Activated CD4-positive, alpha-beta T cell treated with anti-CD3 and anti-CD28 coated beads, Interleukin-2, Interleukin-6, amounts not matched to agents 100 ng/mL and 50 ng/mL, durations not matched to agents 16 hours and 8 hours (primary cell): ENCODE measurements around the gene ZSWIM8.

Source experiments
- DNase-seq: peaks from one replicate; pipeline ENCODE4 v3.0.0-alpha.2; 2020

The ZSWIM8 gene

DNA sequence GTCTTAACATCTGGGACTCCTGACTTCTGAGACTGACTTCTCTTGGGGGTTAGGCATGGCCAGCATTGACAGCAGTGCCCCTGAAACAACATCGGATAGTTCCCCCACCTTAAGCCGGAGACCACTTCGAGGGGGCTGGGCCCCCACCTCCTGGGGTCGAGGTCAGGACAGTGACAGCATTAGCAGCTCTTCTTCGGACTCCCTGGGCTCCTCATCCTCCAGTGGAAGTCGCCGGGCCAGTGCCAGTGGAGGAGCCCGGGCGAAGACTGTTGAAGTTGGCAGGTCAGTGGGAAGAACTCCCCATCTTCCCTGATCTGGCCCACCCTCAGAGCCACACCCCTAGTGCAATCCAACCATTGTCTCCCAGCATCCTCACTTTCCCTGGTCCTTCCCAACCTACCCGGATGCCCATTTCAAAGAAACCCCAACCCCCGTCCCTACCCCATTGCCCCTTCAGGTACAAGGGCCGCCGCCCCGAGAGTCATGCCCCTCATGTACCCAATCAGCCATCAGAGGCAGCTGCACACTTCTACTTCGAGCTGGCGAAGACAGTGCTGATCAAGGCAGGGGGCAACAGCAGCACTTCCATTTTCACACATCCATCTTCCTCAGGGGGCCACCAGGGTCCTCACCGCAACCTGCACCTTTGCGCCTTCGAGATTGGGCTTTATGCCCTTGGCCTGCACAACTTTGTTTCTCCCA, 12.1 kb downstream of the ZSWIM8 start:
- DNase-seq, result no peak

DNA sequence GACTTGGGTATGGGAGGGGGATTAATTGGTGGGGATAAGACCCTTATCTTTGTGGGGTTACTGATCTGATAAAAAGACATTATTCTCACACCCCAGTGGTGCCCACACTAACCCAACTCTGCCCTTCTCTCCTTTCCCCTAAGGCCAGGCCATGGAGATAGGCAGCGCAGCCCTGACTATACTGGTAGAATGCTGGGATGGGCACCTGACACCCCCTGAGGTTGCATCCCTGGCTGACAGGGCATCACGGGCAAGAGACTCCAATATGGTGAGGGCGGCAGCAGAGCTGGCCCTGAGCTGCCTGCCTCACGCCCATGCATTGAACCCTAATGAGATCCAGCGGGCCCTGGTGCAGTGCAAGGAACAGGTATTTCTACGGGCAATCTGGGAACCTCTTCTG, 12.7 kb downstream of the ZSWIM8 start:
- DNase-seq, result no peak

DNA sequence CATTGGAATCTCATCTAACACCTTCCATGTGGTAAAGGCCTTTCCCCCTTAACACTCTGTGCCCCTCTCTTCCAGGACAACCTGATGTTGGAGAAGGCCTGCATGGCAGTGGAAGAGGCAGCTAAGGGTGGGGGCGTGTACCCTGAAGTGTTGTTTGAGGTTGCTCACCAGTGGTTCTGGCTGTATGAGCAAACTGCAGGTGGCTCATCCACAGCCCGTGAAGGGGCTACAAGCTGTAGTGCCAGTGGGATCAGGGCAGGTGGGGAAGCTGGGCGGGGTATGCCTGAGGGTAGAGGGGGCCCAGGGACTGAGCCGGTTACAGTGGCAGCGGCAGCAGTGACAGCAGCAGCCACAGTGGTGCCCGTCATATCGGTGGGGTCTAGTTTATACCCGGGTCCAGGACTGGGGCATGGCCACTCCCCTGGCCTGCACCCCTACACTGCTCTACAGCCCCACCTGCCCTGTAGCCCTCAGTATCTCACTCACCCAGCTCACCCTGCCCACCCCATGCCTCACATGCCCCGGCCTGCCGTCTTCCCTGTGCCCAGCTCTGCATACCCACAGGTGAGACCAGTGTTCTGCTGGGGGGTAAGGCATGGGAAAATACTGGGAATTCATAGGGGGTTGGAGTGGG, 13.6 kb downstream of the ZSWIM8 start:
- no peak for DNase-seq

DNA sequence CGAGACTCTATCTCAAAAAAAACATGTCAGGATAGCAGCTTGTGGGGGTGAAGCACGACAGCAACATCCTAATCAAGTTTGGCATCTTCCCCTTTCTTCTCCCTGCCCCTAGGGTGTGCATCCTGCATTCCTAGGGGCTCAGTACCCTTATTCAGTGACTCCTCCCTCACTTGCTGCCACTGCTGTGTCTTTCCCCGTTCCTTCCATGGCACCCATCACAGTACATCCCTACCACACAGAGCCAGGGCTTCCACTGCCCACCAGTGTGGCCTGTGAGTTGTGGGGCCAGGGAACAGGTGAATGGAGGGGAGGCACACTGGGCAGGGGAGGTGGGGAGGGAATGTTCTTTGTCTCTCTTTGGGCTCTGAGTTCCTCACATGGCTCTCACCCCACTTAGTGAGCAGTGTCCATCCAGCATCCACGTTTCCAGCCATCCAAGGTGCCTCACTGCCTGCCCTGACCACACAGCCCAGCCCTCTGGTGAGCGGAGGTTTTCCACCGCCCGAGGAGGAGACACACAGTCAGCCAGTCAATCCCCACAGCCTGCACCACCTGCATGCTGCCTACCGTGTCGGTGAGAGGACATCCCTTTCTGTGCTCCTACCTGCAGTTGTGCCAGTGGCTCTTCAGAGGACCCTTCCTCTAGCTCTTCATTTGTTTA, 14.6 kb downstream of the ZSWIM8 start:
- no peak for DNase-seq

DNA sequence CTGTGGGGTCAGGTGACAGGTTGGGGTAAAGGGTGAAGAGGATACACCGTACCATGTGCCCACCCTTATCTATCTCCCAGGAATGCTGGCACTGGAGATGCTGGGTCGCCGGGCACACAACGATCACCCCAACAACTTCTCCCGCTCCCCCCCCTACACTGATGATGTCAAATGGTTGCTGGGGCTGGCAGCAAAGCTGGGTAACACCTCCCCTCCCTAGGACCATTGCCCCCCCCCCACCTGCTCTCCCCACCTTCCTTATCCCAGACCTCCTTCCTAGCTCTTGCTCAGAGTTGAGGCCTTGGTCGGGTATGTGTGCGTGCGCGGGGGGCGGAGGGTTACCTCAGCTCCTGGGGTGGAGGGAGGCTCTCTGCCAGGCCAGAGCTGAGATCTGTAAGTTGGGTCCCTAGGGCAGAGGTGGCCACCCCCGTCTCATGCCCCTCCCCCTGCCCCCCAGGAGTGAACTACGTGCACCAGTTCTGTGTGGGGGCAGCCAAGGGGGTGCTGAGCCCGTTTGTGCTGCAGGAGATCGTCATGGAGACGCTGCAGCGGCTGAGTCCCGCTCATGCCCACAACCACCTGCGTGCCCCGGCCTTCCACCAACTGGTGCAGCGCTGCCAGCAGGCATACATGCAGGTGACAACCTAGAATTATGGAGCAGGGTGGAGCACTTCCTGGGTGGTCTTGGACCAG, 15.3 kb downstream of the ZSWIM8 start:
- no peak for DNase-seq

DNA sequence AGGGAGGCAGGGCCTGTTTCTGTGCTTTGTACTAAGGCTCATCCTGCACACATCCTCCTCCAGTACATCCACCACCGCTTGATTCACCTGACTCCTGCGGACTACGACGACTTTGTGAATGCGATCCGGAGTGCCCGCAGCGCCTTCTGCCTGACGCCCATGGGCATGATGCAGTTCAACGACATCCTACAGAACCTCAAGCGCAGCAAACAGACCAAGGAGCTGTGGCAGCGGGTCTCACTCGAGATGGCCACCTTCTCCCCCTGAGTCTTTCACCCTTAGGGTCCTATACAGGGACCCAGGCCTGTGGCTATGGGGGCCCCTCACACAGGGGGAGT, 15.8 kb downstream of the ZSWIM8 start:
- no peak for DNase-seq

DNA sequence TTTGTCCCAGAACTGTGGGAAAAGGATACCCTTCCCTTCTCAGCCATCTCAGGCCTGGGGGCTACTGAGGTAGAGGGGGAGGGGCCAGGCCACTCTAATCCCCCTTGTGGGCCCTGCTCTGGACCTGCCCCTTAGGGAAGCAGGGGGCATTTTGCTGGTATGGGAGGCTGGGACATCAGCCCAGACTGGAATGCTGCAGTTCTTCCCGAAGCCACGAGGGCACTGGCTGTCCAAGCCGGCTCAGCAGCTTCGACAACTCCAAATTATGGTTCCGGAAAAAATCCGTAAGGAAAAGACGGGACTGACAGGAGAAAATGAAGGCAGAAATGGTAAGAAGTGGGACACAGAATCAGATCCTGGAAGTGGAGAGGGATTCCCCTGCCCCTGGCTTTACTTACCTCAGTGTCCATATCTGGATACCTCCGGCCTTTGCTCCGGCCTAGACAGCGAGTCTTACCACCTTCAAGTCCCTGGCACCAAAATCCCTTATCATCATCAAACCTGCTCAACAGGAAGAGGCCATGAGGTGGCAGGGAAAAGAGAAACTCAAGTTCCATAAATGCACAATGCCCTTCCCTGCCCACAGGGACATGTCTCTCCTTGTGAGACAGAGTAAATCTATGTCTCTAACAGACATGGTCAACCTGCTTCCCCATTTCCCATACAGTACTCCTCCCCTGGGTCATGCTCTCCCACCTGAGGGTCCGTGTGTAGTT, 17.0 kb downstream of the ZSWIM8 start:
- DNase-seq, result no peak

DNA sequence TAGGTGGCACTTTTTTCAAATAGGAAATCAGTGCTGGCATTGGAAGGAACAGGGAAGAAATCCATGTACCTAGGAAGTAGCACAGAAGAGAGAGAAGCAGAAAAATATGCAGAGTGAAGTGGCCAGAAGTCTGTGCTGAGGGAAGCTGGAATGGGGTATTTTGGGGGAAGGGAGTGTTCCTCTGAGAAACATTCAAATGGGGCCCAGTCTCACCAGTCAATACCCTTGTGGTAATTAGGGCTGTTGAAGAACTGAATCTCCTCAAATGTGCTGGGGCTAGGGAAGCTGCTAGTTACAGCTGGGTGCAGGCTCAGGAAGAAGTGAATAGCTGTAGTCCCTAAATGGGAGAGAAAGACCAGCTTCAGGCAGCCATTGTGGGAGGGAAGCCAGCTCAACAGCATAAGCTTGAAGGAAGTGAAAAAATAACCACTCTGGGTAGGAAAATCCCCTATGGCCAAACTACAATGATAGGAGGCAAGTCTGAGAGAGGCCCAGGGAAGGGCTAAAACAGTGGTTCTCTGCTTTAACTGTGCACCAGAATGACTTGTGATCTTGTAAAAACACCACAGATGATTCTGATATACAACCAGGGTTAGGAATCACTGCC, 18.4 kb downstream of the ZSWIM8 start:
- peak; percentile 28 for DNase-seq

DNA sequence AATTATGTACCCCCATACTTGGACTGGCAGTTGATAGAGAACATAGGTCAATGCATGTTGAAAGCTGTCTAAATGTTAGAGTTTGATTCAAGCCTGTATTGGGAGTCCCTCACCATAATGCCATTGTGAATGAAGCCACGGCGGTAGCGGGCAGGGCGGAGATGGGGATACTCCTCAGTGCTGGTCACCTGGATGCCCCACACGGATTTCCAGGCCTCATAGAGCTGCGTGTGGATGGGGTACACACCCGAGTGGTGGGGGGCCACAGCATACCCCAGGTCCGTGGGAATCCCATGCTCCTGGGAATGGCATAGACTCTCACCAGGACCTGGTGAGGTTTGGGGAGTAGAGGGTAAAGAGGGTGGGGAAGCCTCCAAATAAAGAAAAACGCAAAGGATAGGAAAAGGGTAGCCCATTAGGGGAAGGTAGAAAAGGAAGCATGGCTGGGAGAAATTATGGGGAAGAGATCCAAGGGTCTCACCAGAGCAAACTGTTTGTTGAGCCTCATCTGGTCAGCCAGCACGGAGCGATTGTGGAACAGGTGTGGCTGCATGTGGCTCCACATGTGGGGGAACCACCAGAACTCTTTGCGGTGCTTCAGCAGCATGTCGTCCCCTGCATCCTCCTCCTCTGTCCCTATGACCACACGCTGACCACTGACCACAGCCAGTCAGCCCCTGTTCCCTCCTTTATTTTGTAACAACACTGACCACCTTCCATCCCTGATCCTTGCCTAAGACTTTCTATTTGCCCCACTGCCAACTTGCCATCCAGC, 21.0 kb downstream of the ZSWIM8 start:
- no peak for DNase-seq

DNA sequence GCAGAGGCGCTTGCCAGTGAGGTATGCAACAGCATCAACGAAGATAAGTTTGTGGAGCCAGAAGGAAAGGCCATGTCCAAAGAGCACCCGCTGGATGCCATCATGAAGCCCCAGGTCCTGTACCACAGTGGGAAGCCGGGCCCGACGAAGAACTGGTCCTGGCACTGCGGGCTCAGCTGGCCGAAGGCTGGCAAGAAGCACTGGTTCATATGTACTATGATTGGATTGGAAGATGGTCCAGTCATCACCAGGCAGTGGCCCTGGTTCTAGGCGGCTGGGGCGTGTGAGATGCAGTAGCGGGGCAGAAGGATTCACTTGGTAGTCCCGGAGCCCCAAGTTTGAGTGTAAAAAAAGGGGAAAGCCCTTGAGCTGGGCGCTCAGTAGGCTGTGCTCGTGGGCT, 22.1 kb downstream of the ZSWIM8 start:
- DNase-seq, result no peak

DNA sequence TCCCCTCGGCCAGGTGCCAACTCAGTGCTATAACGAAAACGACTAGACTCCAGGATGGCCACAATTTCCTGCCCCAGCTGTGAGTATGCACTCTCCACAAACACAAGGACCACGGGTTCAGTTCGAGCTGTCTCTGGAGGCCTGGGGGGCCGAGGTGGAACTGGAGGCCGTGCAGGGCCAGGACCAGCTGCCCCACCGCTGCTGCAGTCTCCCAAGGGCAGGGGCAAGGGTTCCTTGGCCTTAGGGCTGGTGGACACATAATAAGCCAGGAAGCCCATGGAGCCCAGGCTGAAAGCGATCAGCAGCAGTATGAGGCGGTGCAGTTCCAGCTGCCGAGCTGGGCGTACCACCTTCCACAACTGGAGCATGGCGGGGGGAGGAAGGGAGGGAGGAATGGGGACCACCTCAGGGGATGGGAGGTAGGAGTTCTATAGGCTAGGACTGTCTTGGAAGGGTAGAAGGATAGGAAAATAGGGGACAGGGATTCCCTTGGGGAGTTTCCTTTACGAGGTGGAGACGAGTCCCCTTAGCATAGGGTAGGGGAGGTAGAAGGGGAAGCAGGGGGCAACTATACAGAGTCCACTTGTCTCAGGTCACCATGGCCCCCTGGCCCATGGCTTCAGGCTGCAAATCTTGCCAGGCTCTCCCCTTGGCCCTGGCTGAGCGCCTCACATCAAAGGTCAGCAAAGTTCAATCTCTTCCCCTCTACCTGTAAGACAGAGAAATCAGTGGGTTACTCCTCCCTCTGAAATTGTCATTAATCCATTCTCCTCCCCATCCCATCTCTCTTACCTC, 22.8 kb downstream of the ZSWIM8 start:
- no peak for DNase-seq

DNA sequence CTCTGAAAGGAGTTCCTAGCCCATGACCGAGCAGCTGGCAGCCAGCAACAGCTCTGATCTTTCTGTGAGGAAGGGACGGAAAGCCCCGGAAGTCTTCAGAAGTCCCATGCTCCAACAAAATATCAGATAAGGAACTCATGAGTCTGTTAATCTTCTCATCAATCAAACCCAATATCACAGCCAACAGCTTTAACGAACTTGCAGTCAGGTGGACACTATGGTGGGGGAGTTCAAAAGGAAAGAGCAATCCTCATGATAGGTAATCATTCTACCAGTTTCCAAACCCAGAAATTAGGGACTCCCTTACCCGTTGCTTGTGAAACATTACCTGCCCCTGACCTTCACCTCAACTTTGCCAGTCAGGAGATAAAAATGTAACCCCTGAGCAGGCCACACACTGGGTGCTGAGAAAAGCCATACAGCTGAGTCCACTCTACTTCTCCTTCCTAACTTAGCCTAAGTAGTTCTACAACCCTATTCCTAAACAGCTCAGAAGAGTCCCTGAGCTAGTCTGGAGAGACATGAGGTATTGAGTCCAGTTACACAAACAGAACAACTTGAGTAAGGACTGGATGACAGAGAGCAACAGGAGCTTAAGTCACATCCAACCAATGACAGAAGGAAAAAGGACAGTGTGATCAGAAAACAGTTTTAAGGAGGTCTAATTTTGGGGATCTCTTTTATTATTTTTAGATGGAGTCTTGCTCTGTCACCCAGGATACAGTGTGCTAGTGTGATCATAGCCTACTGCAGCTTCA, 23.8 kb downstream of the ZSWIM8 start:
- no peak for DNase-seq

DNA sequence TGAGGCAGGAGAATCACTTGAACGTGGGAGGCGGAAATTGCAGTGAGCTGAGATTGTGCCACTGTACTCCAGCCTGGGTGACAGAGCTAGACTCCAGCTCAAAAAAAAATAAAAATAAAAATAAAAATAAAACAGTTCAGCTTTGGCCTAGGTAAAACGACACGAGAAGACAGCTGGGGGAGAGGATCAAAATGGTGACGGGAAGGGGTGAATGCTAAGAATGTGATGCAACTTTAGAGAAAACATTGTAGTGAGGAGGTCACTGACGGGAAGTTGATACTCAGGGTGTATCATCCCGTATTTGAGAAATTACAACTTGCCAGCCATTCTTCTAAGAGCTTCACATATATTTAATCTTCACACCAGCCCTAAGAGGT, 24.9 kb downstream of the ZSWIM8 start:
- DNase-seq, result peak; percentile 44

DNA sequence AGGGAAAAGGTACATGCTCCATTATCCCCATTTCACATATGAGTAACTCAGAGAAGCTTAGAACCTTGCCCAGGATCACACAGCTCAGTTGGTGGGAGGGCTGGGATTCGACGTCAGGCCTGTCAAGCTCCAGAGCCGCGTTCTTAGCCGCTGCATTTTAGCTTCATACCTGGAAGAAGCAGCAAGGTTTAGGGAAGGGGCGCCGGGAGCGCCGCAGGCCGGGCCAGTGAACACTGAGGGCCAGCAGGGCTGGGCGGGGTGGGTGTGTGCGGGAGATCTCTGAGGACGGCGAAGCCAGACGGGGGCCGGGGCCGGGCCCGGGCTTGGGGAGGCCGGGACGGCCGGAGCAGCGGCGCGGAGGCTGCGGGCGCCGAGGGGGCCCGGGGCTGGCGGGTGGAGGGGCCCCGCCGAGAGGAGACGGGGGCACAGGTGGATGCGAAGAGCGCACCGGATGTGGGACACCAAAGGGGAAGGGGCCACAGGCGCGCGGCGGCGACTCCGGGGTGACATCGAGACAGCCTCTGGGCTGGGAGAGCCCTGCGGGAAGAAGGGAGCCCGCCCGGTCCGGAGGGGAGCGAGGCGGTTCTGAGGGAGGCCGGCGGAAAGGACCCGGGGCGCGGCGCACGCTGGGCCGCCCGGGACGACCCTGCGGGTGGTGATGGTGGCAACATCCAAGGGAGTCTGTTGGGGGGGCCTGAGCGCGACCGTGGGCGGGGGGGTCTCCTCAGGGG, 25.5 kb downstream of the ZSWIM8 start:
- peak; percentile 61 for DNase-seq

DNA sequence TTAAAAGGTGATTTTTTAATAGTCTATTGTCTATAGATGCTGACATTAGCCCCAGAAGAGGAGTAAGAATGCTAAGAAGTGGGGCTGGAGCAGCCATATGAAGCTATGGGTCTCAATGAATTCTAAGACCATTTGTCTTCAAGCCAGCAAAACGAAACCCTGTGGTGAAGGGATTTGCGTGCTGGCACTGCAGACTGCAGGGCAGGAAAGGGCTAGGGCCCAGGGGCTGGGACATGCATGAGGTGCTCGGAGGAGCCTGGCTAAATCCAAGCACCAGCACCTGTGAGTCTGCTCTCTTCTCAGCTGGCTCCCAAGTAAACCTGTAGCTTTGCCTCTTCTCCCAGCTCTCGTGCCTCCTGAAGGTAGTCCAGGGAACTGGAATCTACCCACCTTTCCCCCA, 27.3 kb downstream of the ZSWIM8 start:
- DNase-seq, result no peak

DNA sequence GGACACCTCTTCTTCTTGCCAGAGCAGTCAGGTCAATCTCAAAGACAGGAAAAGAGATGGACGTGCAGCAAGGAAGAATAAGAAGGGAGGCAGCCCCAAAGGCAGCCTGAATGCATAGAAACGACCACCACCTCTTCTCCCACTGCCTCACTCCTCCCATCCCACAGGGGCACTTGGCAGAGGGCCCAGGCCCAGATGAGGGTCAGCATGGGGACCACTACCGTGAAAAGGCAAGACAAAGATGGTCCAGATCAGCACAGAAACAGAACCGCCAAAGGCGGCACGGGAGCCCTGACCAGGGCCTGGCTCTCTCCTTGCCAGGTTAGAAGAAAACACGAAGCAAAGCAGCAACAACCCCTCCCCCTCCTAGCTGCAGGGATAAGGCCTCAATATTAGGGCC, 27.9 kb downstream of the ZSWIM8 start:
- DNase-seq, result no peak

DNA sequence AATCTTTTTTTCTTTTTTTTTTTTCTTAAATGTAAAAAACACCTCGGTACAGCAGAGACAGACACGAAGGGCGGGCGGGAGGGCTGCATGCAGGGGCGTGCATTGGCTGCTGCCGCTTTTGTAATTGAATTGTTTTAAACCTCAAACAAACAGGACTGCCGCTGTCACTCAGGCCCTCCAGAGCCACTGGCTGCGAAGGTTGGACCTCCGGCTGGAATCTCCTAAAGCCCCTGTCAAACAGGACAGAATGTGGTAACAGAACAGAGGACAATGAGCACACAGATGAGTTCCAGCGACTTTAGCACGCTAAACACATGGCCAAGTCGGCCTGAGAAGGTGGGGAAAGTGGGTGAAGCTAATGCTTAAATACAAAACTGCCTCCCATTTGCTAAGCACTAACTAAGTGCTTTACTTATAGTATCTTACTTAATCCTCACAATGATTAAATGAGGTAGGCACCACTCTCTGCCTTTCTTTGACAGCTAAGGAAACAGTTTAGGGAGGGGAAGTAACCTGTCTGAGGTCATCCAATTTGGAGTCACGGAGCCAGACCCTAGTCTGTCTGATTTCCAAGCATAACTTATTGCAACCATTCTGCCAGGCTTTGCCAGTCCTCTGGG, 29.0 kb downstream of the ZSWIM8 start:
- no peak for DNase-seq

DNA sequence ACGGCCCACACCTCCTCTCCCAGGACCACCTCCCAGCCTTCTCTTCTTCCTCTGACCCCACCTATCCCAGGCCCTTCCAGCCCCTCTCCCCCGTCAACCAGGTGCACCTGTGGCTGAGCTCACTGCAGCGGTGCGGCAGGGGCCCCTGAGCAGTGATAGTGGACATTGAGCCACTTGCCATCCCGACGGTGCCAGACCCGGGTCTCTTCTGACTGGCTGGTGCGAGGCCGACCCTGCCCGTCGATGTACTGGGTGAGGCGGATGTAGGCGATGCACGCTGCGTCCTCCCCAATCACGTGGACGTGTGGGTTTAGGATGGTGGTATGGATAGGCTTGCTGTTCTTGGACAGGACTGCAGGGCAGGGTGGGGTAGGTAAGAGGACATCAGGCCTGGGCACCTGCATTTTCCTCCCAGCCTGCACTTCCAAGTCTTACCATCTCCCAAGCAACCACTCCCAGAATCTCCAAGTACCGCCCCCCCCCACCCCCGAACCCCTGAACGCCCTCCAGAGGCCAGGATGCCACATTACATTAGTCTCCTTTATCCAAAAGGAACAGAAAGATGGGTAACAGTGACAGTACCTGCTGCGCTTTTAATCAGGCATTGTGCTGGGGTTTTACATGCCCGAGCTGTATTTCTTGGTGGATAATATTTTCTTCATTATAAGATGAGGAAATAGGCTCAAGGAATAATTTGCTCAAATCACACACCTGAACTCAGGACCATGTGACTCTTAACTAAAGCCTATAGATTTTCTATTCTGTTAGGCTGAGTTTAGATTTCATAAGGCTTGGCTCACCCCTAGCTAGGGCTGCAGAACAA, 29.7 kb downstream of the ZSWIM8 start:
- peak; percentile 21 for DNase-seq

DNA sequence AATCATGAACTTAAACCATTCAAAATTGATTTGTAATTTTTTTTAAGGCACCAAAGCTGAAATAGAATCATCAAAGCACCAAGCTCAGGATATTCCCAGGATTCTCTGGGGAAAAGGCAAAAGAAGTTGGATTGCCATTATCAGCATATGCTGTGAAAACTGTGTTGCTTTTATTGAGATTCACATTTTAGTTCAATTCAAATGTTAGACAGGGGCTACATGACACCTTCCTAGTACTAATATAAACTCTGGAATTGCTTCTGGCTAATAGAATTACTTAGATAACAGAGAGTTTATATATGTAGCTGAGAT, 30.3 kb downstream of the ZSWIM8 start:
- DNase-seq, result no peak
